HG02870 (cell line): ENCODE data around the gene CALHM6.
"Not testable (repeated sequence)": the region's sequence is repeated elsewhere in the genome, so short reads cannot be mapped to it uniquely, and the experiment has no call there.

ENCODE experiments used
- ATAC-seq: cut with Tn5 transposase; IDR thresholded peaks from one replicate; pipeline ENCODE4 v1.9.1; 2021; ENCODE audit warnings: mild to moderate bottlenecking, moderate library complexity; ENCODE audit not compliant: unreplicated experiment

The CALHM6 gene

DNA sequence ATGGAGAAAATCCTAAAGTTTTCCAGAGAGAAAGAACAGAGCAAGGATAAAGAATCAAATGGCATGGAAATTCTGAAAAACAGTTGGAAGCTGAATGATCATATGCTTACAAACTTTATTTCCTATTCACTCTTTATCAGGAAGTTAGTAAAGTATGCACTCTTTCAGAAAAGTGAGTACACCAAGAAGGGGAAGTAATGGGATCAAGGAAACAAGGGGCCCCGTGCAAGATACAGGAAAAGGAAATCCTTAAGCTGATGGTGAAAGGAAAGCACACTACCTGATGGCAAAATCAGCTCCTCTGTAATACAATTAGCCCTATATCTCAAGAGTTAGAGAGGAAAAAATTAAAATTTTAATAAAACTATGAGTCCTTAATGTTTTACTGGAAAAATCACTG lies 14.0 kb downstream of the CALHM6 start:
- no peak for ATAC-seq

DNA sequence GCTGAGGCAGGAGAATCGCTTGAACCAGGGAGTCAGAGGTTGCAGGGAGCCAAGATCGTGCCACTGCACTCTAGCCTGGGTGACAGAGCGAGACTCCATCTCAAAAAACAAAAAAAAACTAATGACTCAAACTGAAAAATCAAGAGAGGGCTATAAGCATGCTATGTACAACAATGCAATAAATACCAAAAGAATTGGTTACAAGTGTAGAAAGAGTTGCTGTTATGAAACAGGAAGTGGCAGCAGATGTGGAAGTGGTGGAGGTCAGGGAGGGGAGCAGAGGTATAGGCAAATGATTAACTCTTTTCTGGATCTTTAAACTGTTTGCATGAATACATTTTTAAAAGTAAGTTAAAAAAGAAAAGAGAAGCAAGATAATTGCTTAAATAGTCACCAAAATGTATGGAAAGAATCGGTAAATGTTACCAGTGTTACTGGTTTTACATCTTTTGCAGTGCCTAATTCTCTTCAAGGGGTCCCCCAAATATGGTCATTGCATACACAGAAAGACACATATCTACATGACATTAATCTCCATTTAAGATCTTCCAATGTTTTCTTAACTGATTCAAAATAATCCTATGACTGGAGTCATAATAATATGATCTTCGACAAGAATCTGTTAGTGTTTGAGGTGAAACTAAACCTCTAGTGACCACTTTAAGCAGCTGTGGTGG lies 15.0 kb downstream of the CALHM6 start:
- peak; percentile 99 for ATAC-seq

DNA sequence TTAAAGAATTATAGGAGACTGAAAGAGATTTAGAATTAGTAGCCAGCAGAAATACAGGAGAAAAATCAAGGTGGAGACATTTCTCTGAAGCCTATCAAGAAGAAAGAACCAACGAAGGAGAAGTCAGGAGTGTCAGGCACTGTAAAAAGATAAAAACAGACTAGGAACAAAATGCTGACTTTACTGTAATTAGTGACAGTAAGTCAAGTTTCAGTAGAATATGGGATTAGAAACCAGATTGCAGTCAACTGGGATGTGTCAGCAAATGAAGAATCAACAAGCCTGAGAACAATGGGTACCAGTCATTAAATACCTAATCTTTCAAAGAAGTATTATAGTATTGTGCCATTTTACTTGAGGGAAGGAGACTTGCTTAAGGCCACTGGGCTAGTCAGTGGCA lies 21.6 kb downstream of the CALHM6 start:
- no peak for ATAC-seq

GRCh38 chr6:116483616-116484015 lies 22.4 kb downstream of the CALHM6 start:
- no peak for ATAC-seq

- no peak for ATAC-seq
Observed at GRCh38 chr6:116485559-116486184, 24.5 kb downstream of the CALHM6 start.

- no peak for ATAC-seq
Observed at GRCh38 chr6:116491610-116492330, 30.6 kb downstream of the CALHM6 start.

GRCh38 chr6:116492331-116493067 lies 31.3 kb downstream of the CALHM6 start:
- no peak for ATAC-seq

DNA sequence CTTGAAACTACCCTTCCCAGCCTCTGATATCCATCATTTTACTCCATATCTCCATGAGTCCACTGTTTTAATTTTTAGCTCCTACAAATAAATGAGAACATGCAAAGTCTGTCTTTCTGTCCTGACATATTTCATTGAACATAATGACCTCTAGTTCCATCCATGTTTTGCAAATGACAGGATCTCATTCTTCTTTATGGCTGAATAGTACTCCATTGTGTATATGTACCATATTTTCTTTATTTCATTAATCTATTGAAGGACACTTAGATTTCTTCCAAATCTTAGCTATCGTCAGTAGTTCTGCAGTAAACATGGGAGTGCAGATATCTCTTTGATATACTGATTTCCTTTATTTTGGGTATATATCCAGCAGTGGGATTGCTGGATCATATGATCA lies 34.0 kb downstream of the CALHM6 start:
- ATAC-seq = not testable (repeated sequence)

DNA sequence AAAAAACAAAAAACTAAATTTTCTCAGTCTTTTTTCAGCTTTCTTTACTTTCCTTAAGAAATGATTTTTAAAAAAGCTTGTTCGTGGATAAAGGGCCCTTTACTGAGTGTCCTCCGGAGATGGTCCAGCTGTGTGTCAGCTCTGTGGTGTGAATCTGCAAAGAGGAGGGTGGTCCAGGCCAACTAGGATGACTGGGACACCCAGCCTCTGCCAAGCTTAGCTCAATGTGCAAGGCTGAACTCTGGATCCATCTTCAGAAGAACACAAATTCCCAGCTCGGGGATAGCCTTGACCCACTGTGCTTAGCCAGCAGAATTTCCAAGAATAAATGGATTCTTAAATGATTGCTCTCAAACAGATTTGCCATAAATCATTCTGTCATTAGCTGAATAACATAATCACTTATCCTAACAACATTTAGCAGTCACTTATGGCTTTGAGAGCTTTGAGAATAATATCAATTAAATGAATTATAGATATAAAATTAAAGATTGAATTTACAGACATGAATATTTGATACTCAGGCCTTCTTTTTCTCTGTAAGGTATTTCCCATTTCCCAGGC lies 36.0 kb downstream of the CALHM6 start:
- ATAC-seq = no peak

DNA sequence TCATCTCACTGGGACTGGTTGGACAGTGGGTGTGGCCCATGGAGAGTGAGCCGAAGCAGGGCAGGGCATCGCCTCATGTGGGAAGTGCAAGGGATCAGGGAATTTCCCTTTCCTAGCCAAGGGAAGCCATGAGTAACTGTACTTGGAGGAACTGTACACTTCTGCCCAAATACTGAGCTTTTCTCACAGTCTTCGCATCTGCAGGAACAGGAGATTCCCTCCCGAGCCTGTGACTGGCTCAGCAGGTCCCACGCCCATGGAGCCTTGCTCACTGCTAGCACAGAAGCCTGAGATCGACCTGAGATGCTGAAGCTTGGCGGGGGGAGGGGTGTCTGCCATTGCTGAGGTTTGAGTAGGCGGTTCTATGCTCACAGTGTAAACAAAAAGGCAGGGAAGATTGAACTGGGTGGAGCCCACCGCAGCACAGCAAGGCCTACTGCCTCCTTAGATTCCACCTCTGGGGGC lies 39.8 kb downstream of the CALHM6 start:
- no peak for ATAC-seq

DNA sequence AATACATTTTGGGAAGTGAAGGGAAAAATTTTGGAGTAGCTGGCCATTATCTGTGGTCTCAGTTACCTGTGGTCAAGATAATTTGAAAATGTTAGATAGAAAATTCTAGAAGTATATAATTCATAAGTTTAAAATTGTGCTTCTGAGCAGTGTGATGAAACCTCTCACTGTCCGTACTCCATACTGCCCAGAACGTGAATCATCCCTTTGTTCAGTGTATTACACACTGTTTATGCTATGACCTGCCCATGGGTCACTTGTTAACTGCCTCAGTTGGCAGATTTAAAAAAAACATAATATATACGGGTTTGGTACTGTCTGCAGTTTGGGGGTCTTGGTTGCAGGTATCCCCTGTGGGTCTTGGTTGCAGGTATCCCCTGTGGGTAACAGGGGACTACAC lies 46.1 kb downstream of the CALHM6 start:
- no peak for ATAC-seq

DNA sequence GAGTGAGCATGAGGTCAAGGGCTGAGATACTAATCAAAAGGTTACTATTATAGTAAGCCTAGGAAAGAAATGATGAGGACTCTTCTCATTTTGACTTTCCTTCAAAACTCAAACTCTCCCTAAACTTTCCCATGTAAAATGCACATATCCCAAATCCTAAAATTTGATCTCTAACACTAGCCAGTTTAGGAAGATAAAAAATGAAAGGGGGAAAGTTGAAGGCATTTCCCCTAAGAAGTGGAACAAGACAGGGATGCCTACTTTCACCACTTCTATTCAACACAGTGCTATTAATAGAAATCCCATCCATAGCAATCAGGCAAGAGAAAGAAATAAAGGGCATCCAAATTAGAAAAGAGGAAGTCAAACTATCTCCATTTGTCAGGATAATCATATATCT lies 47.4 kb downstream of the CALHM6 start:
- ATAC-seq = no peak

- ATAC-seq = no peak
Observed at GRCh38 chr6:116511424-116512110, 50.4 kb downstream of the CALHM6 start, which contains the start of gene CALHM5. Gene CALHM5, plus strand, starts transcription at chr6:116511639. Its CDS starts 58 bp downstream, at chr6:116511697.

GRCh38 chr6:116512111-116512559 lies 51.0 kb downstream of the CALHM6 start:
- ATAC-seq = no peak

DNA sequence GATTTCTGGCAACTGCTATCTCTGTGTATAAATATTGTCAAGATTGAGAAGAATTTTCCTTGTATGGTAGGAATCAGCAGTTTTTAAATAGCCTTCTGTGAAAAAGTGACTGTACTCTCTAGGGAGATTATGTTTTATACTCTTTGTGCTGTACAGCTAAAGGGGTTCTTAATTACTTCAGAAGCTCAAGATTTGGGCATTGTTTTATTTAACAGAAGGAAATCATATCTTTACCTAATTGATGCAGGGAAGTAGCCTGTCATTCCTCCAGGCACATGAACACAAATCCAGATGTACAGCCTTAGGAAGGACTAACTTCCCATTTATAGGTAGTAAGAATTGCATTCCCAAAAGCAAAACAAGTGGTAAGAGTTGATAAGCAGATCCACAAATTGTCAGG lies 51.6 kb downstream of the CALHM6 start:
- no peak for ATAC-seq
